ENCODE measurements around the gene NAV2. TPM values are rescaled to one million over a fixed set of nuclear protein-coding genes. Genes with fewer than 3 reads are reported as not detected.

Gene NAV2
- polyA plus RNA-seq, 1 donor (not counting 4 experiments of a cell fraction or from before 2014, with no cell fraction given): 4.0 TPM

DNA sequence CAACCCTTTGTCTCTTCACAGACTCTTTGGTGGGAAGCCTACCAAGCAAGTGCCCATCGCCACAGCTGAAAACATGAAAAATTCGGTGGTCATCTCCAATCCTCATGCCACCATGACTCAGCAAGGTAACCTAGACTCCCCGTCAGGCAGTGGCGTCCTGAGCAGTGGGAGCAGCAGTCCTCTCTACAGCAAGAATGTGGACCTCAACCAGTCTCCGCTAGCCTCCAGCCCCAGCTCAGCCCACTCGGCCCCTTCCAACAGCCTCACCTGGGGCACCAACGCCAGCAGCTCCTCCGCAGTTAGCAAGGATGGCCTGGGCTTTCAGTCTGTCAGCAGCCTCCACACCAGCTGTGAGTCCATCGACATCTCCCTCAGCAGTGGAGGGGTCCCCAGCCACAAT lies 336.1 kb downstream of the NAV2 start:
- no peak overlapping the region for H3K4me3 ChIP-seq (ENCODE audit: control insufficient read depth in 2 of 3, extremely low read depth in 1 of 3, insufficient read depth in 2 of 3, low read depth in 1 of 3, low read length in 3 of 3)
- H3K4me2 ChIP-seq (ENCODE audit: control insufficient read depth, extremely low read depth, insufficient read depth, low read depth, low read length): no peak overlapping the region
- TF ChIP-seq EZH2 (IDR thresholded peaks at IDR 0.05; ENCODE audit: low read length): no peak
- TF ChIP-seq, protein P1, sequence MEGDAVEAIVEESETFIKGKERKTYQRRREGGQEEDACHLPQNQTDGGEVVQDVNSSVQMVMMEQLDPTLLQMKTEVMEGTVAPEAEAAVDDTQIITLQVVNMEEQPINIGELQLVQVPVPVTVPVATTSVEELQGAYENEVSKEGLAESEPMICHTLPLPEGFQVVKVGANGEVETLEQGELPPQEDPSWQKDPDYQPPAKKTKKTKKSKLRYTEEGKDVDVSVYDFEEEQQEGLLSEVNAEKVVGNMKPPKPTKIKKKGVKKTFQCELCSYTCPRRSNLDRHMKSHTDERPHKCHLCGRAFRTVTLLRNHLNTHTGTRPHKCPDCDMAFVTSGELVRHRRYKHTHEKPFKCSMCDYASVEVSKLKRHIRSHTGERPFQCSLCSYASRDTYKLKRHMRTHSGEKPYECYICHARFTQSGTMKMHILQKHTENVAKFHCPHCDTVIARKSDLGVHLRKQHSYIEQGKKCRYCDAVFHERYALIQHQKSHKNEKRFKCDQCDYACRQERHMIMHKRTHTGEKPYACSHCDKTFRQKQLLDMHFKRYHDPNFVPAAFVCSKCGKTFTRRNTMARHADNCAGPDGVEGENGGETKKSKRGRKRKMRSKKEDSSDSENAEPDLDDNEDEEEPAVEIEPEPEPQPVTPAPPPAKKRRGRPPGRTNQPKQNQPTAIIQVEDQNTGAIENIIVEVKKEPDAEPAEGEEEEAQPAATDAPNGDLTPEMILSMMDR (optimal IDR thresholded peaks at IDR 0.05 in 1 of 3, IDR thresholded peaks at IDR 0.05 in 1 of 3, conservative IDR thresholded peaks at IDR 0.05 in 1 of 3; ENCODE audit: extremely low read depth in 1 of 3, insufficient read depth in 2 of 3, low read length in 3 of 3): no peak
- H3K27me3 ChIP-seq (ENCODE audit: control insufficient read depth, extremely low read depth, insufficient read depth, low read length): no peaks in the 10 kb centered on the region
- H3K4me1 ChIP-seq (ENCODE audit: control insufficient read depth, extremely low read depth, insufficient read depth, low read length): peaks cover 69% of the 10 kb centered on the region
- FAIRE-seq (no peak), DNase-seq (ENCODE audit: low read depth, low spot score) (no peak)
- H3K79me2 ChIP-seq (ENCODE audit: control insufficient read depth, insufficient read depth, low read length): no peaks in the 10 kb centered on the region
- H3K36me3 ChIP-seq (ENCODE audit: control insufficient read depth in 2 of 2, extremely low read depth in 1 of 2, insufficient read depth in 2 of 2, low read length in 2 of 2): peaks cover 8 to 9% of the 10 kb centered on the region in 2 experiments
- peaks cover 3% of the 10 kb centered on the region for H3K9me1 ChIP-seq (ENCODE audit: control insufficient read depth, extremely low read depth, insufficient read depth, low read length)
- no peak overlapping the region for H3K9ac ChIP-seq (ENCODE audit: control insufficient read depth, extremely low read depth, insufficient read depth, low read length)
- H3K9me3 ChIP-seq (ENCODE audit: control insufficient read depth, low read depth, low read length): no peaks in the 10 kb centered on the region
- no peaks in the 10 kb centered on the region for H4K20me1 ChIP-seq (ENCODE audit: control insufficient read depth, extremely low read depth, insufficient read depth, low read length)
- dilution Hi-C loops (cut with MboI; ENCODE audit: extremely low pct_ligation_motif_present, low sequenced_read_pairs): no loop called here
- H2AFZ ChIP-seq (ENCODE audit: control insufficient read depth, low read length): no peak overlapping the region
- no peak overlapping the region for H3K27ac ChIP-seq (ENCODE audit: control insufficient read depth, insufficient read depth, low read length)

DNA sequence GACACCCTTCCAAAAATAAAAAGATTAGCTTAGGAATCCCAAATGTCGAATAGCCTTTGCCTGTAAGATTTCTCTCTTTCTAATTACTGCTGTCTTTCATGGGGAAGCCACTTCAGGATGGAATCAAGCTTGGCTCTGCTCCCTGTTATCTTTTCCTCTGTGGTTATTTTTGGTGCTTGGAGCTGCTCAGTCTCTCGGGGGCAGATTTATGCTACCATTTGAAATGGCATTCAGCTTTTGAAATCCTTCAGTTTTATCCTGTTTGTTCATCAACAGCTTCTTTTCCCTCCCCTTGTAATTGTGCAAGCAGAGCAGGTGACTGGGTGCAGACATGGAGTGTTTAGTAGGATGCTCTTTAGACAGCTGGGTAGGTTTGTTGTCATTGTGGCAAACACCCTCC lies 336.6 kb downstream of the NAV2 start:
- Histone ChIP-seq H4K20me1 (ENCODE audit: control insufficient read depth, extremely low read depth, insufficient read depth, low read length) (no peaks in the 10 kb centered on the region), H3K4me1 (ENCODE audit: control insufficient read depth, extremely low read depth, insufficient read depth, low read length) (peaks cover 75% of the 10 kb centered on the region), H3K4me3 (ENCODE audit: control insufficient read depth in 2 of 3, extremely low read depth in 1 of 3, insufficient read depth in 2 of 3, low read depth in 1 of 3, low read length in 3 of 3) (no peak overlapping the region), H3K27me3 (ENCODE audit: control insufficient read depth, extremely low read depth, insufficient read depth, low read length) (no peaks in the 10 kb centered on the region), H3K36me3 (ENCODE audit: control insufficient read depth in 2 of 2, extremely low read depth in 1 of 2, insufficient read depth in 2 of 2, low read length in 2 of 2) (peaks cover 8 to 9% of the 10 kb centered on the region in 2 experiments), H3K9ac (ENCODE audit: control insufficient read depth, extremely low read depth, insufficient read depth, low read length) (no peak overlapping the region), H2AFZ (ENCODE audit: control insufficient read depth, low read length) (no peak overlapping the region), H3K9me3 (ENCODE audit: control insufficient read depth, low read depth, low read length) (no peaks in the 10 kb centered on the region), H3K79me2 (ENCODE audit: control insufficient read depth, insufficient read depth, low read length) (no peaks in the 10 kb centered on the region), H3K9me1 (ENCODE audit: control insufficient read depth, extremely low read depth, insufficient read depth, low read length) (peaks cover 3% of the 10 kb centered on the region), H3K4me2 (ENCODE audit: control insufficient read depth, extremely low read depth, insufficient read depth, low read depth, low read length) (no peak overlapping the region), H3K27ac (ENCODE audit: control insufficient read depth, insufficient read depth, low read length) (peak overlapping the region; percentile 82)
- dilution Hi-C loops (cut with MboI; ENCODE audit: extremely low pct_ligation_motif_present, low sequenced_read_pairs): no loop called here
- FAIRE-seq: no peak
- no peak for DNase-seq (ENCODE audit: low read depth, low spot score)
- TF ChIP-seq, protein P1 (optimal IDR thresholded peaks at IDR 0.05 in 1 of 3, IDR thresholded peaks at IDR 0.05 in 1 of 3, conservative IDR thresholded peaks at IDR 0.05 in 1 of 3; ENCODE audit: extremely low read depth in 1 of 3, insufficient read depth in 2 of 3, low read length in 3 of 3): no peak
- no peak for TF ChIP-seq EZH2 (IDR thresholded peaks at IDR 0.05; ENCODE audit: low read length)
